ENCODE data around the gene CAMSAP1. TPM values are rescaled to one million over a fixed set of nuclear protein-coding genes. Genes with fewer than 3 reads are reported as not detected.
A peak's percentile ranks its signal among the peaks of the same experiment; 100 is the strongest.

CAMSAP1 gene
- total and polyA plus RNA-seq, 2 experiments from 2014 or later, result 2.8 to 12.4 TPM

- H3F3A ChIP-seq (ENCODE audit: insufficient read depth), result peaks cover 15% of the 10 kb centered on the region
- no peaks in the 10 kb centered on the region for H3K27me3 ChIP-seq (replicated peaks; ENCODE audit: insufficient read depth)
- H3K9ac ChIP-seq, result peak overlapping the region; percentile 65
- in situ Hi-C loops (cut with MboI), result no loop called here
- H3K36me3 ChIP-seq (ENCODE audit: low read depth), result peaks cover 7% of the 10 kb centered on the region
- H2AFZ ChIP-seq, result peak overlapping the region; percentile 77
- WGBS, 2 experiments (ENCODE audit: low coverage in 1 of 2, low lambda C conversion rate in 2 of 2, missing lambda C conversion rate in 2 of 2), result 18% methylated on average over 37 to 41 of the region's 42 CpGs
- peaks cover 27% of the 10 kb centered on the region for H3K4me1 ChIP-seq (ENCODE audit: insufficient read depth)
- TF ChIP-seq EZH2 (IDR thresholded peaks at IDR 0.05; ENCODE audit: insufficient read depth, poor library complexity, severe bottlenecking) (no peak), EZH2phosphoT487 (IDR thresholded peaks at IDR 0.05; ENCODE audit: insufficient read depth, low read depth) (no peak)
- peak overlapping the region; percentile 75 for H3K4me3 ChIP-seq
- H3K9me2 ChIP-seq (ENCODE audit: insufficient read depth), result no peaks in the 10 kb centered on the region
- H3K27ac ChIP-seq, result no peak overlapping the region
- no peaks in the 10 kb centered on the region for H3K9me3 ChIP-seq (ENCODE audit: low read depth)
- peak; percentile 34 for DNase-seq
- H3K4me2 ChIP-seq (ENCODE audit: unreplicated experiment), result peak overlapping the region; percentile 72
- H3K79me2 ChIP-seq (ENCODE audit: insufficient read depth), result peaks cover 71% of the 10 kb centered on the region
- H4K20me1 ChIP-seq (ENCODE audit: insufficient read depth), result peaks cover 11% of the 10 kb centered on the region; the same call in 1 of the 2 replicates
Measured at GRCh38 chr9:135908093-135908753, 877 bp upstream of the CAMSAP1 start.

GRCh38 chr9:135907006-135907430 lies 328 bp downstream of the CAMSAP1 start:
- H3K4me3 ChIP-seq, result peak overlapping the region; percentile 75
- in situ Hi-C loops (cut with MboI), result no loop called here
- H2AFZ ChIP-seq, result no peak overlapping the region
- WGBS, 2 experiments (ENCODE audit: low coverage in 1 of 2, low lambda C conversion rate in 2 of 2, missing lambda C conversion rate in 2 of 2), result 1% methylated on average over 24 to 58 of the region's 69 CpGs
- TF ChIP-seq EZH2phosphoT487 (IDR thresholded peaks at IDR 0.05; ENCODE audit: insufficient read depth, low read depth) (no peak), EZH2 (IDR thresholded peaks at IDR 0.05; ENCODE audit: insufficient read depth, poor library complexity, severe bottlenecking) (no peak)
- DNase-seq, result peak; percentile 67
- H3K9ac ChIP-seq, result no peak overlapping the region
- H3K27me3 ChIP-seq (replicated peaks; ENCODE audit: insufficient read depth), result no peaks in the 10 kb centered on the region
- peaks cover 77% of the 10 kb centered on the region for H3K79me2 ChIP-seq (ENCODE audit: insufficient read depth)
- peaks cover 11% of the 10 kb centered on the region; the same call in 1 of the 2 replicates for H4K20me1 ChIP-seq (ENCODE audit: insufficient read depth)
- peaks cover 7% of the 10 kb centered on the region; the same call in 1 of the 2 replicates for H3K36me3 ChIP-seq (ENCODE audit: low read depth)
- H3K4me1 ChIP-seq (ENCODE audit: insufficient read depth), result peaks cover 27% of the 10 kb centered on the region
- H3F3A ChIP-seq (ENCODE audit: insufficient read depth), result peaks cover 15% of the 10 kb centered on the region
- H3K4me2 ChIP-seq (ENCODE audit: unreplicated experiment), result peak overlapping the region; percentile 72
- H3K27ac ChIP-seq, result no peak overlapping the region
- H3K9me2 ChIP-seq (ENCODE audit: insufficient read depth), result no peaks in the 10 kb centered on the region
- no peaks in the 10 kb centered on the region for H3K9me3 ChIP-seq (ENCODE audit: low read depth)

DNA sequence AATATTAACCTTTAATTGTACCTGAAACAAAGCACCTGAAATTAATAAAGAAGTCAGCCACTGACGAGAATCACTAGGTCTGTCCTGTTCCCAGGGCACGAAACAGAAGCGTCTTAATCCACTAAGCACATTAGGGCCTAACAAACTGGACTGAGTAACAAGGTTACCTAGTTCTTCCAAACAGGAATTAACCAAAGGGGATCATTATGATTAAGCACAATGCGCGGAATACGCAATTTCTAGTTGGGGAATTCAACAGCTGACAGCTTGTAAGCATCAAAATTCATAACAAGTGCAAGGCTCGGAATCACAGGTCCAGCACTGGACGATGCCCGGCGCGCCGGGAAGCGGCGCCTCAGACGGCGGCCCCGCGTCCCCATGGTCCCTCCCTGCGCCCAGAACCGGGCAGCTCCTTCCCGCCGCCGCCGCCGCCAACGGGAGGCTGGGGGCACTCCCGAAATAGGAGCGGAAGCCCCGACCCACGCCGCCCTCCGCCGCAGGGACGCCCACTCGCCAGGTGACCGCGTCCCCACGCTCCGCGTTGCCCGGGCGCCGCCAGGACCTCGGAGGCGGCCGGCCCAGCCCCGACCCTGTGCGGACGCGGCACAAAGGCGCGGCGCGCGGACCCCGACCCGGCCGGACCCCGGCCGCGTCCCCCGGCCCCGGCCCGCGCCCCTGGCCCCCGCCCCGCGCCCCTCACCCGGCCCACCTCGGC lies 898 bp downstream of the CAMSAP1 start:
- peak; percentile 71 for DNase-seq
- H3K27ac ChIP-seq, result peak overlapping the region; percentile 15
- WGBS, 2 experiments (ENCODE audit: low coverage in 1 of 2, low lambda C conversion rate in 2 of 2, missing lambda C conversion rate in 2 of 2), result 1 to 3% methylated on average over 28 to 30 of the region's 70 CpGs

DNA sequence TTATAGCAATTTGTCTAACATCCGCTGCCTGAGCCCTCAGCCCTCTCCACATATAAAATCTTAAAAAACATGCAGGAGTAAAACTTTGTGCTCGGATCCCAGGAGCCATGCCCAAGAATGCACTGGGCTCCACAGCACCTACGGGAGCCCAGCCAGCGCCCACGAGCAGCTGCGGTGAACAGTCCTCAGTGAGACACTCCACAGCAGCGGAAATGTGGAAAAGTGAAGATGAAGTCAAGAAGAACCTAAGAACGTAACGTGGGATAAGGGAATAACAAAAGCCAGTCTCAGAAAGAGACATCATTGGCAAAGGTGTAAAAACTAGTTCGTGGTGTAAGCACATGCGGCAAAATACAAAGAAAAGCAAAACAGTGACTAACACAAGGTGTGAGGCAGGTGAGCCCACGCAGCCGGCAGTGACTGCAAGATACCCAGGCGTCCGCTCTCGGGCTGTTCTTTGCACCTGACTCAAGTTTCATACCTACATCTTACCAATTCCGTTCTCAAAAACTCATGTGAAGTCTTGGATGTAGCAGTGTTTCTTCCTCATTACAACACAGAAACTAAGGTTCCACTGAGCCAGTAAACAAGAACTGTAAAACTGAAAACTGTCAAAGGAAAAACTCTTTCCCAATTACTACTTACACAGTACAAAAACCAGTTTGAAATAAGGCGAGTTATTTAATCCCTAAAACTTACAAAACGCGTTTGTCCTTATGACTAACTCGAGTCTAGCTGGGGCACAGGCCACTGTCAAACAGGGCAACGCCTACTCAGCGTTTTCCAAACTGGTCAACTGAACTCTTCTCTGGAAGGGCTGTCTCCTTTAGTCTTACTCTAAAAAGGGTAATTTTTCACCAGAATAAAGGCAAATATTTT lies 1.7 kb downstream of the CAMSAP1 start:
- in situ Hi-C loops (cut with MboI), result no loop called here
- no peak for TF ChIP-seq EZH2phosphoT487 (IDR thresholded peaks at IDR 0.05; ENCODE audit: insufficient read depth, low read depth)
- TF ChIP-seq EZH2 (IDR thresholded peaks at IDR 0.05; ENCODE audit: insufficient read depth, poor library complexity, severe bottlenecking), result no peak

More for the DNA sequence above, 898 bp downstream of the CAMSAP1 start:
- no peaks in the 10 kb centered on the region for H3K9me2 ChIP-seq (ENCODE audit: insufficient read depth)
- H3F3A ChIP-seq (ENCODE audit: insufficient read depth), result peaks cover 15% of the 10 kb centered on the region
- peaks cover 79% of the 10 kb centered on the region for H3K79me2 ChIP-seq (ENCODE audit: insufficient read depth)
- H3K4me1 ChIP-seq (ENCODE audit: insufficient read depth), result peaks cover 27% of the 10 kb centered on the region
- peak overlapping the region; percentile 72 for H3K4me2 ChIP-seq (ENCODE audit: unreplicated experiment)
- TF ChIP-seq EZH2phosphoT487 (IDR thresholded peaks at IDR 0.05; ENCODE audit: insufficient read depth, low read depth) (no peak), EZH2 (IDR thresholded peaks at IDR 0.05; ENCODE audit: insufficient read depth, poor library complexity, severe bottlenecking) (no peak)
- peaks cover 11% of the 10 kb centered on the region; the same call in 1 of the 2 replicates for H4K20me1 ChIP-seq (ENCODE audit: insufficient read depth)
- H2AFZ ChIP-seq, result peak overlapping the region; percentile 46; the same call in 1 of the 2 replicates
- peak overlapping the region; percentile 40 for H3K9ac ChIP-seq
- no peaks in the 10 kb centered on the region for H3K9me3 ChIP-seq (ENCODE audit: low read depth)
- no peaks in the 10 kb centered on the region for H3K27me3 ChIP-seq (replicated peaks; ENCODE audit: insufficient read depth)
- in situ Hi-C loops (cut with MboI), result no loop called here
- H3K36me3 ChIP-seq (ENCODE audit: low read depth), result peaks cover 7% of the 10 kb centered on the region; the same call in 1 of the 2 replicates
- H3K4me3 ChIP-seq, result peak overlapping the region; percentile 75

More for the DNA sequence above, 1.7 kb downstream of the CAMSAP1 start:
- peak overlapping the region; percentile 72 for H3K4me2 ChIP-seq (ENCODE audit: unreplicated experiment)
- peaks cover 15% of the 10 kb centered on the region for H3F3A ChIP-seq (ENCODE audit: insufficient read depth)
- H3K27me3 ChIP-seq (replicated peaks; ENCODE audit: insufficient read depth), result no peaks in the 10 kb centered on the region
- H3K36me3 ChIP-seq (ENCODE audit: low read depth), result peaks cover 7% of the 10 kb centered on the region; the same call in 1 of the 2 replicates
- no peak overlapping the region for H2AFZ ChIP-seq
- peaks cover 79% of the 10 kb centered on the region for H3K79me2 ChIP-seq (ENCODE audit: insufficient read depth)
- no peaks in the 10 kb centered on the region for H3K9me3 ChIP-seq (ENCODE audit: low read depth)
- peaks cover 27% of the 10 kb centered on the region for H3K4me1 ChIP-seq (ENCODE audit: insufficient read depth)
- H4K20me1 ChIP-seq (ENCODE audit: insufficient read depth), result peaks cover 11% of the 10 kb centered on the region; the same call in 1 of the 2 replicates
- H3K9ac ChIP-seq, result peak overlapping the region; percentile 40; the same call in 1 of the 2 replicates
- peak overlapping the region; percentile 15 for H3K27ac ChIP-seq
- 73% methylated on average over 23 of the region's 23 CpGs for WGBS, 2 experiments (ENCODE audit: low coverage in 1 of 2, low lambda C conversion rate in 2 of 2, missing lambda C conversion rate in 2 of 2)
- peak overlapping the region; percentile 75 for H3K4me3 ChIP-seq
- H3K9me2 ChIP-seq (ENCODE audit: insufficient read depth), result no peaks in the 10 kb centered on the region
- DNase-seq, result peak; percentile 80

Measured in GM23248 (cell line).